AG04450 (cell line): ENCODE measurements around the gene ZNF608. TPM values are rescaled to one million over a fixed set of nuclear protein-coding genes. Genes with fewer than 3 reads are reported as not detected.

Source experiments
- CTCF ChIA-PET: fragments of 300-600, 350-600 bp; formaldehyde crosslinking; extraction: SDS; loops from one replicate; lab custom pipeline; 2022; ENCODE audit warnings: antibody characterized with exemption, inconsistent platforms; lab: Charles Lee
- POLR2A ChIA-PET: fragments of 350-600 bp; formaldehyde crosslinking; extraction: SDS; loops from one replicate; lab custom pipeline; 2021; ENCODE audit warnings: antibody characterized with exemption, inconsistent platforms; lab: Yijun Ruan, JAX
- DNase-seq: peaks from one replicate; pipeline ENCODE4 v3.0.0-alpha.2; 2011; ENCODE audit warnings: low read depth, low spot score
- H3K27ac ChIP-seq: one replicate; pipeline ENCODE4 v1.5.1; 2012; ENCODE audit warnings: low read depth, low read length, control low read depth
- H3K27me3 ChIP-seq: one replicate; pipeline ENCODE4 v1.6.0; 2012; ENCODE audit warnings: low read length; ENCODE audit not compliant: control insufficient read depth, insufficient read depth
- H3K4me3 ChIP-seq: 2 replicates; pipeline ENCODE4 v1.5.1; 2011; ENCODE audit warnings: mild to moderate bottlenecking, low read depth, low read length, control low read depth
- H3K9me3 ChIP-seq: 2 replicates; pipeline ENCODE4 v1.5.1; 2012; ENCODE audit warnings: low read length; ENCODE audit not compliant: control insufficient read depth, insufficient read depth
- CTCF ChIP-seq: IDR thresholded peaks from 2 replicates; pipeline ENCODE4 v1.5.1; 2011; ENCODE audit warnings: low read depth, low read length, control low read depth, inconsistent platforms
- polyA plus RNA-seq: library from polyadenylated mRNA; depleted of rRNA; stranded (reverse); fragments of >200 nt; gene quantifications from 2 replicates; pipeline ENCODE4 v1.2.3, GENCODE V29; 2011

Gene ZNF608
- polyA plus RNA-seq, 1 experiment: 13.0 TPM

- TF ChIP-seq CTCF: no peak
- no peak for DNase-seq
- ChIA-PET CTCF (interaction anchor here (0.7 kb wide), 1 partner anchor 202 kb away, joined by 3 read pairs; no protein-coding TSS in a partner anchor), POLR2A (no interaction called here)
- Histone ChIP-seq H3K4me3 (no peak overlapping the region), H3K27ac (no peak overlapping the region), H3K9me3 (peaks cover 3% of the 10 kb centered on the region; the same call in 1 of the 2 replicates), H3K27me3 (no peaks in the 10 kb centered on the region)
Observed at GRCh38 chr5:124740071-124740470, 6.4 kb downstream of the ZNF608 start.

- no peak for TF ChIP-seq CTCF
- POLR2A ChIA-PET: no interaction called here
Observed at GRCh38 chr5:124739634-124740025, 6.8 kb downstream of the ZNF608 start.

GRCh38 chr5:124738681-124739633, 7.5 kb downstream of the ZNF608 start:
- H3K9me3 ChIP-seq: peaks cover 3% of the 10 kb centered on the region; the same call in 1 of the 2 replicates
- no peaks in the 10 kb centered on the region for H3K27me3 ChIP-seq
- no peak for DNase-seq
- POLR2A ChIA-PET: no interaction called here
- no peak overlapping the region for H3K4me3 ChIP-seq
- CTCF ChIA-PET: interaction anchor here (1.2 kb wide), 1 partner anchor 34 kb away, joined by 3 read pairs; no protein-coding TSS in a partner anchor
- no peak overlapping the region for H3K27ac ChIP-seq
- TF ChIP-seq CTCF: no peak

More at GRCh38 chr5:124739634-124740025, 6.8 kb downstream of the ZNF608 start:
- Histone ChIP-seq H3K9me3 (peaks cover 3% of the 10 kb centered on the region; the same call in 1 of the 2 replicates), H3K27me3 (no peaks in the 10 kb centered on the region), H3K4me3 (no peak overlapping the region), H3K27ac (no peak overlapping the region)
- no peak for DNase-seq
- CTCF ChIA-PET: no interaction called here

GRCh38 chr5:124737651-124738050, 8.8 kb downstream of the ZNF608 start:
- peaks cover 3% of the 10 kb centered on the region; the same call in 1 of the 2 replicates for H3K9me3 ChIP-seq
- POLR2A ChIA-PET: no interaction called here
- H3K4me3 ChIP-seq: no peak overlapping the region
- no peak for TF ChIP-seq CTCF
- no peaks in the 10 kb centered on the region for H3K27me3 ChIP-seq
- H3K27ac ChIP-seq: no peak overlapping the region
- no peak for DNase-seq
- CTCF ChIA-PET: interaction anchor here (1.2 kb wide), 1 partner anchor 32 kb away, joined by 3 read pairs; no protein-coding TSS in a partner anchor

GRCh38 chr5:124736805-124737188, 9.6 kb downstream of the ZNF608 start:
- Histone ChIP-seq H3K4me3 (no peak overlapping the region), H3K27me3 (no peaks in the 10 kb centered on the region), H3K9me3 (peaks cover 2% of the 10 kb centered on the region; the same call in 1 of the 2 replicates), H3K27ac (no peak overlapping the region)
- TF ChIP-seq CTCF: no peak
- ChIA-PET POLR2A (no interaction called here), CTCF (no interaction called here)
- no peak for DNase-seq
